ENCODE measurements around the gene CLN5.

GRCh38 chr13:76967031-76967430 is 24.9 kb upstream of the CLN5 start:
- TF ChIP-seq YY1 (IDR thresholded peaks at IDR 0.05; ENCODE audit: low read depth, low read length) (no peak), SRF (IDR thresholded peaks at IDR 0.05; ENCODE audit: low read depth in 2 of 2, low read length in 2 of 2) (no peak), JUNB (IDR thresholded peaks at IDR 0.05) (no peak), HDAC2 (IDR thresholded peaks at IDR 0.05) (no peak), ETV6 (conservative IDR thresholded peaks at IDR 0.05 in 1 of 2, IDR thresholded peaks at IDR 0.05 in 1 of 2; ENCODE audit: borderline replicate concordance in 1 of 2, low read depth in 1 of 2) (no peak), ASH2L (IDR thresholded peaks at IDR 0.05; ENCODE audit: borderline replicate concordance, low read depth) (no peak), NR2C1 (IDR thresholded peaks at IDR 0.05) (no peak)
